ENCODE measurements around the gene IL1R2. TPM values are rescaled to one million over a fixed set of nuclear protein-coding genes. Genes with fewer than 3 reads are reported as not detected.
"Not testable (repeated sequence)": the region's sequence is repeated elsewhere in the genome, so short reads cannot be mapped to it uniquely, and the experiment has no call there.

The IL1R2 gene
- total and polyA plus RNA-seq, 2 experiments from 2014 or later = not detected

DNA sequence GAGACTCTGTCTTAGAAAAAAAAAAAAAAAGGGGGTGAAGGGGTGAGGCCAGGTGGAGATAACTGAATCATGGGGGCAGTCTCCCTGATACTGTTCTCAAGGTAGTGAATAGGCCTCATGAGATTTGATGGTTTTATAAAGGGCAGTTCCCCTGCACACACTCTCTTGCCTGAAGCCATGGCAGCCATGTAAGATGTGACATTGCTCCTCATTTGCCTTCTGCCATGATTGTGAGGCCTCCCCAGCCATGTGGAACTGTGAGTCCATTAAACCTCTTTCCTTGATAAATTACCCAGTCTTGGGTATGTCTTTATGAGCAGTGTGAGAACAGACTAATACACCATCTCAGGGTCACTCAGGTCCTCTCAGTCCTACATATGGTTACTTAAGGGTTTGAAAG is 76.4 kb downstream of the IL1R2 start:
- not testable (repeated sequence) for H3K79me2 ChIP-seq (replicated peaks; ENCODE audit: insufficient read depth); H3K36me3 ChIP-seq (ENCODE audit: insufficient read depth); H3K27me3 Mint-ChIP-seq (ENCODE audit: insufficient read depth, low read depth, poor library complexity); ATAC-seq; H3K27ac ChIP-seq (ENCODE audit: low read depth); H3K9me3 Mint-ChIP-seq; H3K27me3 ChIP-seq (ENCODE audit: insufficient read depth); H2AFZ ChIP-seq; H4K20me1 ChIP-seq (replicated peaks; ENCODE audit: insufficient read depth); H3K36me3 Mint-ChIP-seq (ENCODE audit: low read depth); H3K4me2 ChIP-seq; H3K4me3 ChIP-seq; H3F3A ChIP-seq (replicated peaks; ENCODE audit: low read depth); H3K4me3 Mint-ChIP-seq; H3K4me1 ChIP-seq (ENCODE audit: insufficient read depth); DNase-seq (ENCODE audit: low spot score); H3K27ac Mint-ChIP-seq; H3K4me1 Mint-ChIP-seq; H3K9me2 ChIP-seq (ENCODE audit: insufficient read depth)

DNA sequence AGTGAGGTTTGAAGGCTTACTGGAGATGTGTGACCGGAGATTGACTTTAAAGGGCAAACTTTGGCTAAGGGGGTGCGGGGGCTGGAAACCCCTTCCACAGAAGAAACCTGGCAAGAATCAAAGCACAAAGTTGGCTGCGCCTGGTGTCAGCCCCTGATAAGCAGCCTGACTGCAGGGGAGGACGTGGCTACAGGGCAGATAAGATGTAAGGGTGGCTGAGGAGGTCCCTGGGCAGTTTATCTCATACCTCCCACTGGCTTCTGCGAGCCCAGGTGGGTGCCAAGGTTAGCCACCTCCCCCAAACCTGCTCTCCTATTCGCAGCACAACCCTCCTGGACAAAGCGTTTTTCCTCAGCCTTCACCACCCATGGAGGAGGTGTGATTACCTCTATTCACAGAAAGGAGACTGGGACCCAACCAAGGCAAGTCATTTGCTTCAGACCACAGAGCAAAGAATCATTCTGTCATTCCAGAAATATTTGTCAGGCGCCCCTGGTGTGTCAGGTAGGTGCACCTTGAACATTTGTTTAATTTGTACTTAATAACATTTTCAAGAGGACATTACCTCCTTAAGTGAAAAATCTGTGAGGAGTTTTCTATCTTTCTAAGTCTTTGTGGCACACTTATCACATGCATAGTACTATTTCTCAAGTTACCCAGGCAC is 77.7 kb downstream of the IL1R2 start:
- Histone ChIP-seq H3K4me1 (ENCODE audit: insufficient read depth) (no peaks in the 10 kb centered on the region), H3K36me3 (ENCODE audit: insufficient read depth) (no peaks in the 10 kb centered on the region), H3K4me3 (no peak overlapping the region), H3K79me2 (replicated peaks; ENCODE audit: insufficient read depth) (no peaks in the 10 kb centered on the region), H3K9me2 (ENCODE audit: insufficient read depth) (no peaks in the 10 kb centered on the region), H3F3A (replicated peaks; ENCODE audit: low read depth) (no peaks in the 10 kb centered on the region), H2AFZ (no peak overlapping the region), H3K4me2 (no peak overlapping the region), H3K27me3 (ENCODE audit: insufficient read depth) (no peaks in the 10 kb centered on the region), H4K20me1 (replicated peaks; ENCODE audit: insufficient read depth) (no peaks in the 10 kb centered on the region), H3K27ac (ENCODE audit: low read depth) (no peak overlapping the region)
- DNase-seq (ENCODE audit: low spot score) (no peak), ATAC-seq (no peak)
- Mint-ChIP-seq H3K9me3 (no peaks in the 10 kb centered on the region; the same call in 2 of the 3 replicates), H3K4me3 (no peak overlapping the region), H3K27me3 (ENCODE audit: insufficient read depth, low read depth, poor library complexity) (peaks cover 3% of the 10 kb centered on the region), H3K4me1 (peaks cover 7% of the 10 kb centered on the region; the same call in 2 of the 3 replicates), H3K36me3 (ENCODE audit: low read depth) (no peaks in the 10 kb centered on the region), H3K27ac (no peak overlapping the region)
- no peak for TF ChIP-seq ZNF331 (CRISPR knock-in tag; IDR thresholded peaks at IDR 0.05; ENCODE audit: low read depth)
- TF ChIP-seq EZH2phosphoT487 (IDR thresholded peaks at IDR 0.05; ENCODE audit: unreplicated experiment) = no peak
- TF ChIP-seq, protein P1, sequence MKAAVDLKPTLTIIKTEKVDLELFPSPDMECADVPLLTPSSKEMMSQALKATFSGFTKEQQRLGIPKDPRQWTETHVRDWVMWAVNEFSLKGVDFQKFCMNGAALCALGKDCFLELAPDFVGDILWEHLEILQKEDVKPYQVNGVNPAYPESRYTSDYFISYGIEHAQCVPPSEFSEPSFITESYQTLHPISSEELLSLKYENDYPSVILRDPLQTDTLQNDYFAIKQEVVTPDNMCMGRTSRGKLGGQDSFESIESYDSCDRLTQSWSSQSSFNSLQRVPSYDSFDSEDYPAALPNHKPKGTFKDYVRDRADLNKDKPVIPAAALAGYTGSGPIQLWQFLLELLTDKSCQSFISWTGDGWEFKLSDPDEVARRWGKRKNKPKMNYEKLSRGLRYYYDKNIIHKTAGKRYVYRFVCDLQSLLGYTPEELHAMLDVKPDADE (IDR thresholded peaks at IDR 0.05) = no peak
- TF ChIP-seq CREB1 (CRISPR knock-in tag; IDR thresholded peaks at IDR 0.05; ENCODE audit: low read depth) = no peak
- TF ChIP-seq, protein P2, sequence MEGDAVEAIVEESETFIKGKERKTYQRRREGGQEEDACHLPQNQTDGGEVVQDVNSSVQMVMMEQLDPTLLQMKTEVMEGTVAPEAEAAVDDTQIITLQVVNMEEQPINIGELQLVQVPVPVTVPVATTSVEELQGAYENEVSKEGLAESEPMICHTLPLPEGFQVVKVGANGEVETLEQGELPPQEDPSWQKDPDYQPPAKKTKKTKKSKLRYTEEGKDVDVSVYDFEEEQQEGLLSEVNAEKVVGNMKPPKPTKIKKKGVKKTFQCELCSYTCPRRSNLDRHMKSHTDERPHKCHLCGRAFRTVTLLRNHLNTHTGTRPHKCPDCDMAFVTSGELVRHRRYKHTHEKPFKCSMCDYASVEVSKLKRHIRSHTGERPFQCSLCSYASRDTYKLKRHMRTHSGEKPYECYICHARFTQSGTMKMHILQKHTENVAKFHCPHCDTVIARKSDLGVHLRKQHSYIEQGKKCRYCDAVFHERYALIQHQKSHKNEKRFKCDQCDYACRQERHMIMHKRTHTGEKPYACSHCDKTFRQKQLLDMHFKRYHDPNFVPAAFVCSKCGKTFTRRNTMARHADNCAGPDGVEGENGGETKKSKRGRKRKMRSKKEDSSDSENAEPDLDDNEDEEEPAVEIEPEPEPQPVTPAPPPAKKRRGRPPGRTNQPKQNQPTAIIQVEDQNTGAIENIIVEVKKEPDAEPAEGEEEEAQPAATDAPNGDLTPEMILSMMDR (conservative IDR thresholded peaks at IDR 0.05; ENCODE audit: low read depth in 2 of 2) = no peak
- TF ChIP-seq ZNF114 (CRISPR knock-in tag; IDR thresholded peaks at IDR 0.05) = no peak
- no peak for TF ChIP-seq NANOG (IDR thresholded peaks at IDR 0.05; ENCODE audit: borderline replicate concordance)
- no peak for TF ChIP-seq JUNB (IDR thresholded peaks at IDR 0.05; ENCODE audit: unreplicated experiment)
- TF ChIP-seq POLR2AphosphoS5 (IDR thresholded peaks at IDR 0.05; ENCODE audit: low read depth) = no peak
- no peak for TF ChIP-seq EZH2 (IDR thresholded peaks at IDR 0.05; ENCODE audit: low read depth, unreplicated experiment)
- TF ChIP-seq, protein P3, sequence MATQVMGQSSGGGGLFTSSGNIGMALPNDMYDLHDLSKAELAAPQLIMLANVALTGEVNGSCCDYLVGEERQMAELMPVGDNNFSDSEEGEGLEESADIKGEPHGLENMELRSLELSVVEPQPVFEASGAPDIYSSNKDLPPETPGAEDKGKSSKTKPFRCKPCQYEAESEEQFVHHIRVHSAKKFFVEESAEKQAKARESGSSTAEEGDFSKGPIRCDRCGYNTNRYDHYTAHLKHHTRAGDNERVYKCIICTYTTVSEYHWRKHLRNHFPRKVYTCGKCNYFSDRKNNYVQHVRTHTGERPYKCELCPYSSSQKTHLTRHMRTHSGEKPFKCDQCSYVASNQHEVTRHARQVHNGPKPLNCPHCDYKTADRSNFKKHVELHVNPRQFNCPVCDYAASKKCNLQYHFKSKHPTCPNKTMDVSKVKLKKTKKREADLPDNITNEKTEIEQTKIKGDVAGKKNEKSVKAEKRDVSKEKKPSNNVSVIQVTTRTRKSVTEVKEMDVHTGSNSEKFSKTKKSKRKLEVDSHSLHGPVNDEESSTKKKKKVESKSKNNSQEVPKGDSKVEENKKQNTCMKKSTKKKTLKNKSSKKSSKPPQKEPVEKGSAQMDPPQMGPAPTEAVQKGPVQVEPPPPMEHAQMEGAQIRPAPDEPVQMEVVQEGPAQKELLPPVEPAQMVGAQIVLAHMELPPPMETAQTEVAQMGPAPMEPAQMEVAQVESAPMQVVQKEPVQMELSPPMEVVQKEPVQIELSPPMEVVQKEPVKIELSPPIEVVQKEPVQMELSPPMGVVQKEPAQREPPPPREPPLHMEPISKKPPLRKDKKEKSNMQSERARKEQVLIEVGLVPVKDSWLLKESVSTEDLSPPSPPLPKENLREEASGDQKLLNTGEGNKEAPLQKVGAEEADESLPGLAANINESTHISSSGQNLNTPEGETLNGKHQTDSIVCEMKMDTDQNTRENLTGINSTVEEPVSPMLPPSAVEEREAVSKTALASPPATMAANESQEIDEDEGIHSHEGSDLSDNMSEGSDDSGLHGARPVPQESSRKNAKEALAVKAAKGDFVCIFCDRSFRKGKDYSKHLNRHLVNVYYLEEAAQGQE (IDR thresholded peaks at IDR 0.05; ENCODE audit: unreplicated experiment) = no peak

Data from GM23338 (cell line).